Globus pallidus (tissue), 1 donor: ENCODE measurements around the gene DAGLB.
"Not testable (repeated sequence)": the region's sequence is repeated elsewhere in the genome, so short reads cannot be mapped to it uniquely, and the experiment has no call there.

Experiments
- DNase-seq: peaks from one replicate; pipeline ENCODE4 v3.0.0-alpha.2; 2015; ENCODE audit warnings: low spot score

DAGLB gene, protein sequence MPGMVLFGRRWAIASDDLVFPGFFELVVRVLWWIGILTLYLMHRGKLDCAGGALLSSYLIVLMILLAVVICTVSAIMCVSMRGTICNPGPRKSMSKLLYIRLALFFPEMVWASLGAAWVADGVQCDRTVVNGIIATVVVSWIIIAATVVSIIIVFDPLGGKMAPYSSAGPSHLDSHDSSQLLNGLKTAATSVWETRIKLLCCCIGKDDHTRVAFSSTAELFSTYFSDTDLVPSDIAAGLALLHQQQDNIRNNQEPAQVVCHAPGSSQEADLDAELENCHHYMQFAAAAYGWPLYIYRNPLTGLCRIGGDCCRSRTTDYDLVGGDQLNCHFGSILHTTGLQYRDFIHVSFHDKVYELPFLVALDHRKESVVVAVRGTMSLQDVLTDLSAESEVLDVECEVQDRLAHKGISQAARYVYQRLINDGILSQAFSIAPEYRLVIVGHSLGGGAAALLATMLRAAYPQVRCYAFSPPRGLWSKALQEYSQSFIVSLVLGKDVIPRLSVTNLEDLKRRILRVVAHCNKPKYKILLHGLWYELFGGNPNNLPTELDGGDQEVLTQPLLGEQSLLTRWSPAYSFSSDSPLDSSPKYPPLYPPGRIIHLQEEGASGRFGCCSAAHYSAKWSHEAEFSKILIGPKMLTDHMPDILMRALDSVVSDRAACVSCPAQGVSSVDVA

DNA sequence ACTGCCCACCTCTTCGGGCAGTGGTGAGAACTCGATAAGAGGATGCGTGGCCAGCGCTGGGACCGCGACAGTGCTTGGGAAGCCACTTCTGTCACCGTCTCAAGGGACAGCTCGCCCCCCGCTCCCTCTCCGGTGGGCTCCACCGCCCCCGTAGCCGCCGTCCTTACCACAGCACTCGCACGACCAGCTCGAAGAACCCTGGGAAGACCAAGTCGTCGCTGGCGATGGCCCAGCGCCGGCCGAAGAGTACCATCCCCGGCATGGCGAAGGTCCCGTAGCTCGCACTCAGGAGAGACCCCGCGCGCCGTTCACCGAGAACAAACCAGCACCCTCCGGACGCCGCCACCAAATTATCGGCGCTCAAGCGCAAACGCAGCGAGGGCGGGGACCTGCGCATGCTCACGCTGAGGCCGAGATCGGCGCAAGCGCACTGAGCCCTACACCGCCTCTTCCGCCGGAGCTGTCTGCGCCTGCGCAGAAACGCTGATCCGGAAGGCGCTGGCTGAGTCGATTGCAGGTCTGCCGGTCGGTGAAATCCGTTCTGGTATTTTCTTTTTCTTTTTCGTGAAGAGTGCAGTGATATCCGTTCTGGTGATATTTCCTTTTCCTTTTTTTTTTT, at the start of gene DAGLB:
Gene DAGLB (minus strand): TSS at position 374 of the 619 bp plus-strand sequence. CDS start 112 bp downstream, at position 262.
- DNase-seq, result peak; percentile 84

DNA sequence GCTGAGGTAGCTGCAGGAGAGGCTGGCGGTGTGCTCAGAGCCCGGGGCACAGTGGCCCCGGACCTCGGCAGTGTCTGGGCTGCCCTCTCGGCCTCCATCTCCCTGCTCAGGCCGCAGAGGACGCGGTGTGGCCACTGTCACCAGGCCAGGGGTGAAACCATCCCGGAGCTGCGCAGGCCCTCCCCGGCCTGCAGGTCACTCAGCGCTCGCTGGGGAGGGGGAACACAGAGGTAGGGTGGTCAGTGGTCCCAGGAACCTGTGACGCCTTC, 49.8 kb upstream of the DAGLB start:
- no peak for DNase-seq

DNA sequence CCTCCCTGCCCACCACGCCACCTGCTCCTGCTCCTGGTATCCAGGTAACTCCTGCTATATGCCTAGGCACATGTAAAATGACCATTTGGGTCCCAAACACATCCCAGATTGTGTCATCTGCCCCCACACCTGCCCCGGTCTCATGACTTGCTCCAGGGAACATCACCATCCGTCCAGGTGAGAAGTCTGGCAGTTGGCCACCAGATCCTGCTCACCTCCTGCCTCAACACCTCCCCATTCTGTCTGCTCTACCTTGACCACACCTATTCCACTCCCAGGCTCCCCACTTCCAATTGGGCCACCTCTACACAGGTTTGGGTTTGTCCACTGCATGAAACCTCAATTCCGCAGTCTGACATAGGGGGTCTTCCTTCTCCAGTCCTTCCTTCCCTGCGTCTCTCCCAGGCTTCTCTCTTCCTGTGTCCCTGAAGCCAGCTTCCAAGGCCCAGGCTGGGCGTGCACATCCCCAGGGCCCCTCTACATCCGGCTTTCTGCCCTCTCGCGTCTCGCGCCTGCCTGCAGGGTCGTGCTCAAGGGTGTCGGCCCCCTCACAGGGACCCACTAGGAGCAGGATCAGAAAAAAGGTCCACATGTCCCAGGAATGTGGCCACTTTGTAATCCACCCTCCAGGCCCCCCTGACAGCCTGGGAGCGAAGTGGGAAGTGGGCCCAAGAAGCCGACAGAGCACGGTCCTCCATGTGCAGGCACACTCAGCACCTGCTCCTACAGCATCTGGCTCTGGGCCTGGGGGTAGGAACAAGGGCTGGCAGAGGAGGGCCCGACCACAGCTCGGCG, 49.3 kb upstream of the DAGLB start:
- no peak for DNase-seq

DNA sequence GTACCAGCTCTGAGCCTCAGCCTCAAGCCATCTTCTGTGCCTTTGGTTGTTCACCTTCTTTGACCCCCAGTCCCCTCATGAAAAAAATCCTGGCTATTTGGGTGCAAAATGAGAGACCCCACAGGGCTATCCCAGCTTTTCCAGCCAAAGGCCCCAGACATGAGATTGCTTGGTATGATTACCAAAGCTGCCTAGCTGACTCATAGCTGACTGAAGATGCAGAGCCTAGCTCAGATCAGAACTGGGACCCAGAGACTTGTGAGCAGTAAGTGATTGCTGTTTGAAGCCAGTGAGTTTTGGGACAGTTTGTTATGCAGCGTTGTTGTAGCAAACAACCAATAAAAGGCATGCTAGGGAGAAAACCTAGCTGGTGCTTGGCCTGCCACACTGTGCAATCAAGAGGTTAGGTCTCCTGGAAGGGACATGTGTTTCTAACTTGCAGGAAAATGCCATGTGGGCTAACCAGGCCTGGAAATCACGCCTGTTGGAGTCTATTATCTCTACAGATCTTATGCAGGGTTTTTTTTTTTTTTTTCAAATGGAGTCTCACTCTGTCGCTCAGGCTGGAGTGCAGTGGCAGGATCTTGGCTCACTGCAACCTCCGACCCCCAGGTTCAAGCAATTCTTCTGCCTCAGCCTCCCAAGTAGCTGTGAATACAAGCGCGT, 48.0 kb upstream of the DAGLB start:
- DNase-seq, result no peak

DNA sequence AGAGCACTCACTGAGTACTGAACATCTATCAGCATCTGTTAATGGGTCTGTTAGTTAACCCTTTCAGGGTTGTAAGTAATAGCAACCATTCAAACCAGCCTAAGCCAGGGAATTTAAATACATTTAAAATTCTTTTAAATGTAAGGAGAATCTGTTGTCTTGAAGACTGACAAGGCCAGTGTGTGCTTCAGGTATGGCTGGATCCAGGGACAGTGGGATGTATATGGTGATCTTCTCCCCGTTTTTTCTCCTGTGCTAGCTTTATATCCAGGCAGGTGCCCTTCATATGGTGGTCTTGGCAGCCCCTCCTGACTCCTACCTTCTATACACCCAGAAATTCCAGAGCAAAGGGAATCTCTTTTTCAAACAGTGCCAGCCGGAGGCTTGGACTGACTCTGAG, 46.6 kb upstream of the DAGLB start:
- DNase-seq, result no peak

DNA sequence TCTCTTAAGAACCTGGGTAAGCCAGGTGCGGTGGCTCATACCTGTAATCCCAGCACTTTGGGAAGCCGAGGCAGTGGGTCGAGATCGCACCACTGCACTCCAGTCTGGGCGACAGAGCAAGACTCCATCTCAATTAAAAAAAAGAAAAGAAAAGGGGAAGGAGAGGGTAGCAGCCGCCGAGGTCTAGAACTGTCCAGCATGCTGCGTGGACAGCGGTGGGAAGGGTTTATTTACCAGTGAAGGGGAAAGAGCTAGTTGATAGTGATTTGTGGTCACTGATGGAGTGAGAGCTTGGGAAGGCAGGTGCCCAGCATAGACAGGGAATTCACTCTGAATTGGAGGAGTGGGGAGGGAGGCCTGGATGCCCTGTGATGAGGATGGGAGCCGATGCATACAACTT, 43.4 kb upstream of the DAGLB start:
- DNase-seq, result no peak

DNA sequence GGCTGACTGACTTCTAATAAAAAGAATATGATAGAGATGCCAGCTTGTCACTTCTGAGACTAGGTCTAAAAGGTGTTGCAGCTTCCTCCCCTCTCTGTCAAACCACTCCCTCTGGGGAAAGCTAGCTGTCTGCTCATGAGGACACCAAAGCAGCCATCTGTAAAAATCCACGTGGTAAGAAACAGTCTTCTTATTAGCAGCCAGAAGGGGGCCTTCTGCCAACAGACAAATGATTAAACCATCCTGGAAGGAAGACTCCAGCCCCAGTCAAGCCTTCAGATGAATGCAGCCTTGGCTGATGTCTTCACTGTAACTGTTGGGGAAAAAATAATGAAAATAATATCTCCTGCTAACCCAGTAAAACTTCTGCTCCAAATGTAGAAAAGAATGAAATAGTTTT, 41.9 kb upstream of the DAGLB start:
- no peak for DNase-seq

DNA sequence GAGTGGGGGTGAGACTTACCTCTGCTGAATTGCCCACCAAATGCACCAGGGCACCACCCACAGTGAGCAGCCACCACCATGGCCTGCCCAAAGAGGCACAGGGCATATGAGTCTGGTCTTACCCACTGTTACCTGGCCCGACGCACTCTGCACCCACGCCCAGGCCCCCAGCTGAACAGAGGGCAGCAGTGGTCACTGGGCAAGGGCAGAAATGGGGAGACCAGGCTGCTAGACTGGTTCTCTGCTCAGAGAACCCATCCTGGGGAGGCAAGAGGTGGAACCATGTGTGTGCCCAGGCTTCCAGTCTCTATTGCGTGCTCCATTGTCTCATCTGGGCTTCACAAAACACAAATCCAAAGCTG, 39.4 kb upstream of the DAGLB start:
- no peak for DNase-seq

DNA sequence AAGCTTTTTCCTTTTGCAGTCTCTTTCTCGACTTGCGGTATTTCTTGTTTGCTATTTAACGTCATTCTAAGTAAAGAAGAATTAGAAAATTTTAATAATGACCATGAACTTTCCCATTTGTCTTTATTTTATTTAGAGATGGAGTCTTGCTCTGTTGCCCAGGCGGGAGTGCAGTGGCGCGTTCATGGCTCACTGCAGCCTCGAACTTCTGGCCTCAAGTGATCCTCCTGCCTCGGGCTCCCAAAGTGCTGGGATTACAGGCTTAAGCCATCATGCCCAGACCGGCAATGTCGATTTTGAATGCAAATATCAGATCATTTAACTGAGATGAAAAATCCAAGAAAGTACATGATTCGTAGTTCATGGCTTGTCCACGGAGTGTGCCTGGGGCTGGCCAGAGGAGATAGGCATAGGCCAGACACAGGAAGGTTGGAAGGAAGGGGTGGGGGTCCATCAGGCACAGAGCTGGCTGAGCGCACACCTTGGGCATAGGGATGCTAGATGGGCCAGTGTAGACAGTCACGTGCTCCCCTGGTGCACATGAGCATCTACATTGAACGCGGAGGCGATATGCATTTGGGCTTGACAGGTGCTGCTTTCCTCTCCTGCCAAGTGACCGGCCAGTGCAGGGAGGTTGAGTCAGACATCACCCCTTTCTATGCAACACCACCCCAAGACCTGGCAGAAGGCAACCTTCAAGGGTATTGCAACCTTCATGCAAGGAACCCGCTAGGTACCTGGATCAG, 38.9 kb upstream of the DAGLB start:
- no peak for DNase-seq

DNA sequence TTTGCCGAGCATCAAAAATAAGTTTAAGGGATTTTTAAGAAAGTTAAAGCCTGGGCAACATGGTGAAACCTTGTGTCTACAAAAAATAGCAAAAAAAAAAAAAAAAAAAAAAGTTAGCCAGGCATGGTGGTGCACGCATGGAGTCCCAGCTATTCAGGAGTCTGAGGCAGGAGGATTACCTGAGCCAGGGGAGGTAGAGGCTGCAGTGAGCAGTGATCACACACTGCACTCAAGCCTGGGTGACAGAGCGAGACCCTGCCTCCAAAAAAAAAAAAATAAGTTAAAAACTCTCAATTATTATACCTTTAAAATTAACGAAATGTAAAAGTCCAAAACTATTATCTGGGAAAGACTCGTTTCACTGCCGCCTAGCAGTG, 35.0 kb upstream of the DAGLB start:
- DNase-seq, result no peak

DNA sequence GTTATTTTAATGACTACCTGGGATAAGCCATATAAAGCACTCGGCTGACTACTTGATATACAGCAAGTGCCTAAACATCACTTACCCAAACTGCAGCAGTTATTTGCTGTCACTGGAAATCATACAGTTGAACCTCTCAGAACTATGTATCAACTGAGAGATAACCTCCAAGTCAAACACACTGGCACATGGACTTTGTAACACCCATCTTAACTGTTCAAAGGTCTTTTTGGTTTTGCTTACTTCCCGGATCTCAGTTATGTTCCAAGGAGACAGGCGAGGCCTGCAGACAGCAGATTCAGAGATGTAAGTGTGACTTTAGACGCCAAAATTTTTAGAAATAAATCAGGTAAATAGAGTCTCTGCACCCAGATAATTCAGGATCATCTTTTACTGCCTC, 34.6 kb upstream of the DAGLB start:
- DNase-seq, result no peak

DNA sequence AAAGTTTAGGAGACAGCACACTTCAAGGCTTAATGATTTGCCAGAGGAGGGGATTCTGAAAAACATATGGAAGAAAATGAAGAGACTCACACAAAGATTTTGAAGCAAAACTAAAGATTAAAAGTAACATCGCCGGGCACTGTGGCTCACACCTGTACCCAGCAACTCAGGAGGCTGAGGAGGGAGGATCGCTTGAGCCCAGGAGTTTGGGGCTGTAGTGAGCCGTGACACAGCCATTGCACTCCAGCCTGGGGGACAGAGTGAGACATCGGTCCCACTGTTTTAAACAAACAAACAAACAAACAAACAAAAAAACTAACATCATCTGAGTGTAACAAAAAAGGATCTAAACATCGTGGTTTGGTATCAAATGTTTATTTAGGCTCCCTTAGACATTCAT, 33.7 kb upstream of the DAGLB start:
- no peak for DNase-seq

DNA sequence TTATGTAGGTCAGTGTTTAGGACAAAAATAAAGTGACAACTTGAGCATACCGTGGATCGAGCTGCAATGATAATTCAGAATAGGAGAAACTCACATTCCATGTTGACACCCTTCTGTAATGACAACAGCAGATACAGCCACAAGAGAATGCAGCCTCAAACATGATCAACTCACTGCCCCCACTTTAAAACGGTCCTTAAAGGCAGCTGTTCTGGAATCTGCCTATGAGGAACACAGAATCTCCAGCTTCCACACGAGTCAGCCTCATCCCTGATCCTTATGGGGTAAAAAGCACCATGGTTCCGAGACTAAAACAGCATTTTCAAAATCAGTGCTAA, 32.5 kb upstream of the DAGLB start:
- no peak for DNase-seq

DNA sequence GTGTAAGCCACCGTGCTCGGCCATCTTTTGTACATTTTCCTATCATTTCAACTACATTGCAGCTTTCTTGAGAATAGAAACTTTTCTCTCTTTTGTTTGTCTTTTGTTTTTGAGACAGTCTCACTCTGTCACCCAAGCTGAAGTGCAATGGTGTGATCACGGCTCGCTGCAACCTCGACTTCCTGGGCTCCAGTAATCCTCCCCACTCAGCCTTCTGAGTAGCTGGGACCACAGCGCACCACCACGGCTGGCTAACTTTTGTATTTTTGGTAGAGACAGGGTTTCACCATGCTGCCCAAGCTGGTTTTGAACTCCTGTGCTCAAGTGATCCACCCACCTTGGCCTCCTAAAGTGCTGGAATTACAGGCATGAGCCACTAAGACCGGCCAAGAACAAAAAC, 31.3 kb upstream of the DAGLB start:
- no peak for DNase-seq

DNA sequence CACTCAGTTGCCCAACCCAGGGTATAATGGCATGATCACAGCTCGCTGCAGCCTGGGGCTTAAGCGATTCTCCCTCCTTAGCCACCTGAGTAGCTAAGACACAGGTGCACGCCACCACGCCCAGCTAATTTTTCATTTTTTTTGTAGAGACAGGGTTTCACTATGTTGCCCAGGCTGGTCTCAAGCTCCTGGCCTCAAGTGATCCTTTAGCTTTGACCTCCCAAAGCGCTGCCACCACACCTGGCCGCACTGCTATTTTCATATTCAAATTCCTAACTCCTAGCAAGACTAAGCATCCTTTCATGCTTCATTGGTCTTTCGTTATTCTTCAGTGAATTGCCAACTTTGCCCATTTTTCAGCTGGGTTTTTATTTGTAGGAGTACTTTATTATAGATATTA, 30.4 kb upstream of the DAGLB start:
- no peak for DNase-seq

DNA sequence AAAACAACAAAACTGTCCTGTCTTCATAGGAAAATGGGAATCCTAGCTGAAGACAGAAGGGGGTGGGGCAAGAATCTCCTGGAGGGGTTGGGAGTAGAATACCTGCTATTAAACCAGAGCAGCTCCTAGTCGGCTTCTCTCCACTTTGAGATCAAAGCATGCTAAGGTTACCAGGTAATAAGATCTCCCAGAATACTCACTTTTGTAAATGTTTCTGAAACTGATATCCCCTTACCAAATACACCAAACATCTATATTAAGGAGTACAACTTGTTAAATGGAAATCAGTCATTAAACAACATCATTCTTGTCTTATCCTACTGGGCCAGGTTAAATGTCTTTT, 29.5 kb upstream of the DAGLB start:
- no peak for DNase-seq

DNA sequence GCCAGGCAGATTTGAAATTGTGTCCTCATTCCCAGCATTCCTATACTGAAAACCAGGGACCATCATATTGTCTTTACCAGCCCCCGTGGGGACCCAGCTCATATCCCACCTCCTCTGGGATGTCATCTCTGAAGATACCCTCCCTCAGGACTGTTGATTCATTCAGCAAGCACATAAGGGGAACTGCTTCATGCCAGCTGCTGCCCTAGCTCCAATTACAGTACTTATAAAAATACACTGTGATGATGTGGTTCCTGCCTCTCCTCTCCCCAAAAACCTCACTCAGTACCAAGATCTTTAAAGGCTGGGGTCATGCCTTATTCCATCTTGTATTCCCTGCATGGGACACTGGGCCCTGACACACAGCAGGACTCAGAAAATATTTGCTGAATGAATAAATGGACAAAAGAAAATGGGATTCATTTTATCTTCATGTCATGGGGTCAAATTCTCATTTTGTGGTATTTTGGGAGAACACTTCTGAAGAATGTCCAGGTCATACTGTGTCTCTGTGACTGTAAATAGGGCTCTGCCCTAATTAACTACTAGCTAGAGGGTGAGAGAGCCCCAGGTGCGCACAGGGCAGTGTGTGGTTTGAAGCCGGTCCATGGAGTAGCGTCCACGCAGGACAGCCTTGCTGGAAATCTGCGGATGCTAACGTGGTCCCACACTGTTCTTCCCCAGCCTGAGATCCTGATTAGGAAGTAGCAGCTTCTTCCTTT, 29.0 kb upstream of the DAGLB start:
- no peak for DNase-seq

DNA sequence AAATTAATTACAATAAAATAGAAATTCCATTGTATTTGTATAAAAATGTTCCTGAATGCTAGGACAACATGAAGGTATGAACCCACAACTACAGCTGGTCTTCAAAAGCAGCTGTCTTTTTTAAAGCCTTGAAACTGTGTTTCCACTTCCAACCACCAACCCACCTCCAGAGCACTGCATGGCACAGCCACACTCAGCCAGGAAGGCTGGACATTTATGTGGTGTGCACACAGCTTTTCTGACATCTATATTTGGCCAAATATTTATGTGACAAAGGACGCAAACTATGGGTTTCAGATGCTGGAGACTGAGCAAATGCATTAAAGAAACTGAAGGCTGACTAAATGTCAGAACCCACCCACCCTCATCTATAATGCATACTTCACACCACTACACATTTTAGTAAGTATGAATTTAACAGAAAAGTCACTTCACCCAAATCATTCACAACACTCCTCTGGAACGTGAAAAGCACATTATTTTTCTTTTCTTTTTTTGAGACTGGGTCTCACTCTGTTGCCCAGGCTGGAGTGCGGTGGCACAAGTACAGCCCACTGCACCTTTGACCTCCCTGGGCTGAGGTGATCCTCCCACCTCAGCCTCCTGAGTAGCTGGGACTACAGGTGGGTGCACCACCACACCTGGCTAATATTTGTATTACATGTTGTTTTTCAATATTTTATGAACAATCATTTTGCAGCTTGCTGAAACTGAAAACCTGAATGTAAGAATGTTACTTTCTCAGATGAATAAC, 27.9 kb upstream of the DAGLB start:
- DNase-seq, result no peak

DNA sequence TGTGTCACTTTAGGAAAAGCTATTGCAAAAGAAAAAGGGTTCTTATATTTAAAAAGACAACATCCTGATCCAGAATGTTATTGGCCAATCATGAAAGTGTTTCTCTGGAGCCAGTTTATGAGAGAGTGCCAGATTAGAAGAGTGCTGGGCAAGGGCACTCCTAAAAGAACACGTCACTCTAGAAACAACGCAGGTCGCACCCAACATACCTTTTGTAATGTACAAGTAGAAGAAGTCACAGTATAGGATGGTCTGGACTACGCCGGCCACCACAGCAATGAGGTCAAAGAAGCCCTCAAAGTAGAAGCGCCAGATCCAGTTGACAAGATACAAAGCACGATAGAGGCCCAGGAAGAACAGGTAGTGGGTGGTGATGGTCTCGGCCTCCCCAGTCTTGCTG, 18.1 kb upstream of the DAGLB start:
- DNase-seq, result no peak

DNA sequence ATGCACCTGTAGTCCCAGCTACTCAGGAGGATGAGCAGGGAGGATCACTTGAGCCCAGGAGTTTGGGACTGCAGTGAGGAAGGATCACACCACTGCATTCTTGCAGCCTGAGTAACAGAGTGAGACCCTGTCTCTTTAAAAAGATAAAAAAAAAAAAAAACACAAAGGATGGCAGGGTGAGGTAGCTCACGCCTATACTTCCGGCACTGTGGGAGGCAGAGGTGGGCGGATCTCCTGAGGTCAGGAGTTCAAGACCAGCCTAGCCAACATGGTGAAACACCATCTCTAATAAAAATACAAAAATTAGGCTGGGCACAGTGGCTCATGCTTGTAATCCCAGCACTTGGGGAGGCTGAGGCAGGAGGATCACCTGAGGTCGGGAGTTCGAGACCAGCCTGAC, 15.9 kb upstream of the DAGLB start:
- not testable (repeated sequence) for DNase-seq
